Right atrium auricular region (tissue), 2 donors: ENCODE data around the gene KIRREL1. TPM values are rescaled to one million over a fixed set of nuclear protein-coding genes. Genes with fewer than 3 reads are reported as not detected.
A peak's percentile ranks its signal among the peaks of the same experiment; 100 is the strongest.

ENCODE experiments used
- DNase-seq: peaks from one replicate; pipeline ENCODE4 v3.0.0-alpha.2; 2019; ENCODE audit warnings: low spot score
- H3K27ac ChIP-seq, 2 donors: fragments of 200-600 bp; sonication (generic); 1 replicate in 1 of 2; 2 replicates in 1 of 2; pipeline ENCODE4 v1.5.1; 2016 to 2019
- H3K27me3 ChIP-seq, 2 donors: fragments of 200-600 bp; sonication (generic); one replicate each; pipeline versions ENCODE4 v1.5.1 to v1.6.0; 2017 to 2019
- H3K36me3 ChIP-seq: fragments of 200-600 bp; sonication (generic); one replicate; pipeline ENCODE4 v1.5.1; 2016
- H3K4me1 ChIP-seq, 2 donors: fragments of 200-600 bp; sonication (generic); one replicate each; pipeline versions ENCODE4 v1.5.1 to v1.6.0; 2017 to 2019
- H3K4me3 ChIP-seq, 2 donors: fragments of 200-600 bp; sonication (generic); 1 replicate in 1 of 2; 2 replicates in 1 of 2; pipeline ENCODE4 v1.5.1; 2017 to 2019; ENCODE audit warnings: mild to moderate bottlenecking in 1 of 2, moderate library complexity in 1 of 2
- H3K9me3 ChIP-seq, 2 donors: fragments of 200-600 bp; sonication (generic); one replicate each; pipeline ENCODE4 v1.5.1; 2019
- total RNA-seq, 2 donors: library from RNA; depleted of rRNA; stranded (reverse); fragments of >200 nt; gene quantifications; one replicate each; pipeline ENCODE4 v1.1.0, GENCODE V29; 2016
- TF ChIP-seq, protein P1 (sequence below), 2 donors: fragments of 200-600 bp; sonication (generic); IDR thresholded peaks; one replicate each; pipeline ENCODE4 v1.5.1; 2019; ENCODE audit warnings: antibody characterized with exemption in 2 of 2

Gene KIRREL1
- total RNA-seq, 2 donors from 2014 or later: 12.3 to 21.9 TPM

DNA sequence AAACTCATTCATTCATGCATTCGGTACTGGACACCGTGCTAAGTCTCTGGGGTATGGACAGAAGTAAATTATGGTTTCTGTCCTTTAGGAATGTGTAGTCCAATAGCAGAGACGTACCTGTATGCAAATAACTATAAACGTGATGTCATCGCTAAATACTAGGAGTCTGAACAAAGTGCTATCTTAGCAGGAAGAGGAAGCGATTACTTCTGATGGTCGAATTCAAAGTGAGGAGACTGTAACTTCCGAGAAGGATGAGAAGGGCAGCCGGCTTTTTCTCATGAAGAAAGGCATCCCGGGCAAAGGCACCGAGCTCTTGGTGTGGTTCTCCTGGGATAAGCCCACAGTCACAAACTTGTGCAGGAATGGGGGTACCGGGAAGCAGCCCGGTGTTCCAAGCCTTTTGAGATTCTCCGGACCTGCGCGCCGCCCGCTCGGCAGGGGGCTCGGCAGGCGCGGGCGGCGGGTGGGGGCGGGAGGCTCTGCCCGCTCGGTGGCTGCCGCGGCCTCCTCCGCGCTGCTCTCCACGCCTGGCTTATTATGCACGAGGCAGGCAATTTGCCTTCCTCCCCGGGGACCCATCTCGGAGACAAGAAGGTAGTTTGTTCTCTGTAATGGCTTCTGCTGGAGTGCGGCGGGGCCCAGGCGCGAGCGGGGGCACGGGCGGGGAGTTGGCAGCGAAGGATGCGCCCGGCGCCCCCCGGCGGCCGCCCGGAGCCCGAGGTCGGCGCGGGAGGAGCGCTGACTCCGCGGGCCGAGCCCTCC is 119.7 kb downstream of the KIRREL1 start:
- no peaks in the 10 kb centered on the region for H3K9me3 ChIP-seq
- no peaks in the 10 kb centered on the region for H3K27me3 ChIP-seq
- peaks cover 0 to 12% of the 10 kb centered on the region in 2 donors for H3K4me1 ChIP-seq
- no peaks in the 10 kb centered on the region for H3K36me3 ChIP-seq
- DNase-seq: no peak
- H3K27ac ChIP-seq: no peak overlapping the region
- TF ChIP-seq, protein P1, sequence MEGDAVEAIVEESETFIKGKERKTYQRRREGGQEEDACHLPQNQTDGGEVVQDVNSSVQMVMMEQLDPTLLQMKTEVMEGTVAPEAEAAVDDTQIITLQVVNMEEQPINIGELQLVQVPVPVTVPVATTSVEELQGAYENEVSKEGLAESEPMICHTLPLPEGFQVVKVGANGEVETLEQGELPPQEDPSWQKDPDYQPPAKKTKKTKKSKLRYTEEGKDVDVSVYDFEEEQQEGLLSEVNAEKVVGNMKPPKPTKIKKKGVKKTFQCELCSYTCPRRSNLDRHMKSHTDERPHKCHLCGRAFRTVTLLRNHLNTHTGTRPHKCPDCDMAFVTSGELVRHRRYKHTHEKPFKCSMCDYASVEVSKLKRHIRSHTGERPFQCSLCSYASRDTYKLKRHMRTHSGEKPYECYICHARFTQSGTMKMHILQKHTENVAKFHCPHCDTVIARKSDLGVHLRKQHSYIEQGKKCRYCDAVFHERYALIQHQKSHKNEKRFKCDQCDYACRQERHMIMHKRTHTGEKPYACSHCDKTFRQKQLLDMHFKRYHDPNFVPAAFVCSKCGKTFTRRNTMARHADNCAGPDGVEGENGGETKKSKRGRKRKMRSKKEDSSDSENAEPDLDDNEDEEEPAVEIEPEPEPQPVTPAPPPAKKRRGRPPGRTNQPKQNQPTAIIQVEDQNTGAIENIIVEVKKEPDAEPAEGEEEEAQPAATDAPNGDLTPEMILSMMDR (IDR thresholded peaks at IDR 0.05): peak; percentile 37 to 72
- H3K4me3 ChIP-seq: peak overlapping the region; percentile 31 to 49

DNA sequence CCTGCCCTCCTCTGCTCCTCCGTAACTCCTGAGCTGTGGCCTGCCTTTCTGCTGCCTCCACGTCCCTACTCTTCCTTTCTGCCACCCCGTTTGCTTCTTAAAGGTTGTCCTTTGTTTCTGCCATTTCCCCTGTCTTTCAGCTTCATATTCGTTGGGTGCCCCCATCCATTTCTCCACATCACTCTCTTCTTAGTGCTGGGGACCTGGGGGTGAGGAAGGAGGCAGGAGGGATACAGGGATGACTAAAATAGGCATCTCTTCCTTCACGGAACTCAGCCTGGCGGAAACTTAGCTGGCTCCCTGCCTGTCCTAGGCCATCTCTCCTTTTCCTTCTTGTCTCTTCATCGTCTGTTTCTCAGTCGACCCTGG is 120.3 kb downstream of the KIRREL1 start:
- Histone ChIP-seq H3K27me3 (no peaks in the 10 kb centered on the region), H3K27ac (no peak overlapping the region), H3K36me3 (no peaks in the 10 kb centered on the region), H3K9me3 (no peaks in the 10 kb centered on the region), H3K4me3 (peak overlapping the region in 1 of 2 donors; percentile 49), H3K4me1 (peaks cover 0 to 13% of the 10 kb centered on the region in 2 donors)
- no peak for DNase-seq
- TF ChIP-seq, protein P1 (IDR thresholded peaks at IDR 0.05): no peak

DNA sequence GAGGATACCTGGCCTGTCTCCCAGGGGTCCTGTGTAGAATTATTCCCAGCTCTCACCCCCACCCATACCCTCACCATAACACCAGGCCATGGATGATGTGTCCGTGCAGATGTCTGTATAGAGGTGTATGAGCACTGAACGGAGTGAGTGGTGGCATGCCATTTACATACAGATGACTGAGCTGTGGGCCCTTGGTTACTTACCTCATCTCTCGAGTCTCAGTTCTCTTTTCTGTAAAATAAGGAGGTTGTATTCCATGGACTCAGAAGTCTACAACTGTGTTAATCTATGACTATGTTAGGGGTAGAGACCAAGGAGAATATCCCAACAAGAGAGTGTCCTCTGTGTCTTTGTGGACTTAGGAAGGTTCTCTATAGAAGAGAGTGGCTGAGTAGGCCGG is 121.7 kb downstream of the KIRREL1 start:
- DNase-seq: no peak
- no peaks in the 10 kb centered on the region for H3K36me3 ChIP-seq
- no peaks in the 10 kb centered on the region for H3K9me3 ChIP-seq
- H3K4me3 ChIP-seq: no peak overlapping the region
- H3K27me3 ChIP-seq: no peaks in the 10 kb centered on the region
- no peak overlapping the region for H3K27ac ChIP-seq
- TF ChIP-seq, protein P1 (IDR thresholded peaks at IDR 0.05): no peak
- peaks cover 0 to 13% of the 10 kb centered on the region in 2 donors for H3K4me1 ChIP-seq

DNA sequence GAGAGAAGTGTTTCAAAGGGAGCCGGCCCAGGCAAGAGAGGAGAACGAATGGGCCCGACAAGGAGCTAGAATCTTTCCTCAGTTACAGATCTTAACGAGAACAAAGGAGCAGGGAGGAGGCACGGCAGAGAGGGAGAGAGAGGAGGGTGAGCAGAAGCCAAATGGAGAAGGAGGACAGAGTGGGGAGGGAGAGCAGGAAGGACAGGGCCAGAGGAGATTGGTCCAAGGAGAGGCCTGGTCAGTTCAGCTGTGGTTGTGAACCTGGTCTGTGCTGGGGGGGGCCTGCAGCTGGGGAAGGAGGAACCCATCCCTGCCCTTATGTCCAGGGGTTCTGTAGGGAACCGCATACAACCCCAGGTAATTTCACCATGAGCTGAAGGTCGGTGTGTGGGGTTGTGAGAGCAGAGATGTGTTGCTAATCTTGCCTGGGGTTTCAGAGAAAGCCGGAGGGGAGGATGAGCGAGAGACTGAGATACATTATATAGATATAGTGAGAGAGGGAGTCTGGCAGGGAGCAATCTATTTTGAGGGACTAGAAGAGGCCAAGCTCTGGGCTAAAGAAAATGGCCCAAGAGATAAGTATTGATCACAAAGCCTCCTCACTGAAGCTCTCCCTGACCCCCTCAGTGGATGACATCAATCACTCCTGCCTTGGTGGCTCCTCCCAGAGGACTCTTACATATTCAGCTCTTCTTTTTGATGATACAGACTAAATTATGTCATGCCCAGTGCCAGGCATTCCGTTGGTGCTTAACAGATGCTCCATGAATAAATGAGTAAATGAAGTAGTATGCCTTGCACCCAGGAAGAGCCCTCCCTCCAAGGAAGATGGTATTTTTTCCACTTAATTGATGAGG is 123.1 kb downstream of the KIRREL1 start:
- no peak for DNase-seq
- TF ChIP-seq, protein P1 (IDR thresholded peaks at IDR 0.05): no peak
- H3K27me3 ChIP-seq: no peaks in the 10 kb centered on the region
- no peaks in the 10 kb centered on the region for H3K9me3 ChIP-seq
- no peak overlapping the region for H3K4me3 ChIP-seq
- H3K36me3 ChIP-seq: no peaks in the 10 kb centered on the region
- no peak overlapping the region for H3K27ac ChIP-seq
- H3K4me1 ChIP-seq: peaks cover 0 to 13% of the 10 kb centered on the region in 2 donors

DNA sequence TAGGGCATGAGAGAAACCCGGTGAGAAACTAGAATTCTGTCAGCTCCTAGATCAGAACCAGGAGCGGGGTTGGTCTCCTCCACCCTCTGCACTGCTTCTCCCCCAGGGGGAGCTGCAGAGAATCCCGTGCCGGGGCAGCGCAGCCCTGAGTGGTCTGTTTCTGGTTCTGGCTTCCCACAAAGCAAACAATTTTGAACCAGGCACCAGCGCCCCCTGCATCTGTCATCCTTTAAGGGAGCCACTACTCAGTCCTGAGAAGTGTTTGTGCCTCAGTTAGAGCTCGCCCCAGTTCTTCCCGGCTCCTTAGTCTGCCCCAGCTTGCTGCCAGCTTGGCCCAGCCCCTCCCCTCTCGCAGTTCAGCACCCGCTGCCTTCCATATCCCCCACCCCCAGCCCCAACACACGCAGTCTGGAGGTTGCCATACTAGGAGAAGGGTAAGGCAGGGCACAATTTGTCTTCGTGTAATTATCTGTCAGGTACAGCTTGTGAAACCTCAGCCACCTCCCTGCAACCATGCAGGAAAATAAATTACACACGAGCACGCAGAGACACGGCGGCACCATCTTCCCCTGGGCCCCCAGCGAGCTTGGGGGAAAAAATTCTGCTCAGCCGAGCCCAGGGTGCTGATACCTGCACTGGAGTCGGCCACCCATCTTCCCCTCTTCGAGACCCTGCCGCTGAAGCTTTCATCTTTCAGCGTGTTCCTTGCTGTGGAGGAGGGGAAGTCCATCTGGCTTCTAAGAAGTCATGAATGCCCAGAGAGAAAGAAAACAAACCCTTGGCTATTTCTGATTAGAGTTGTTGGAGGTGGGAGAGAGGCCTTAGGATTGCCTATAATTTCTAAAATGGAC is 124.6 kb downstream of the KIRREL1 start:
- Histone ChIP-seq H3K4me3 (peak overlapping the region; percentile 17 to 18), H3K27me3 (no peaks in the 10 kb centered on the region)

More for the DNA sequence above, 124.6 kb downstream of the KIRREL1 start:
- TF ChIP-seq, protein P1 (IDR thresholded peaks at IDR 0.05): peak in 1 of 2 donors; percentile 76
- peak; percentile 68 for DNase-seq
- Histone ChIP-seq H3K4me1 (peaks cover 0 to 13% of the 10 kb centered on the region in 2 donors), H3K27ac (no peak overlapping the region), H3K36me3 (no peaks in the 10 kb centered on the region), H3K9me3 (no peaks in the 10 kb centered on the region)
